Gastroesophageal sphincter (tissue), 4 donors: ENCODE data around the gene GRID2. TPM values are rescaled to one million over a fixed set of nuclear protein-coding genes. Genes with fewer than 3 reads are reported as not detected.

Experiments
- ATAC-seq: fragments of 150-250 bp; one replicate; pipeline ENCODE4 v1.9.1; 2016; ENCODE audit warnings: mild to moderate bottlenecking, moderate library complexity
- H3K27ac ChIP-seq, 4 donors: fragments of 200-600 bp; sonication (generic) in 3 of 4; 1 replicate in 3 of 4; 2 replicates in 1 of 4; pipeline ENCODE4 v1.5.1; 2016 to 2019
- H3K27me3 ChIP-seq: fragments of 200-600 bp; sonication (generic); one replicate; pipeline ENCODE4 v1.5.1; 2019
- H3K36me3 ChIP-seq, 2 donors: fragments of 200-600 bp; sonication (generic); one replicate each; pipeline ENCODE4 v1.5.1; 2019; ENCODE audit warnings: control low read depth in 1 of 2
- H3K4me1 ChIP-seq, 3 donors: fragments of 200-600 bp; sonication (generic); 1 replicate in 2 of 3; 2 replicates in 1 of 3; pipeline ENCODE4 v1.5.1; 2016 to 2019; ENCODE audit warnings: control low read depth in 2 of 3
- H3K4me3 ChIP-seq, 2 donors: fragments of 200-600 bp; sonication (generic); one replicate each; pipeline ENCODE4 v1.5.1; 2019; ENCODE audit warnings: mild to moderate bottlenecking in 1 of 2, moderate library complexity in 1 of 2
- H3K9me3 ChIP-seq, 3 donors: fragments of 200-600 bp; sonication (generic); one replicate each; pipeline ENCODE4 v1.5.1; 2017 to 2019; ENCODE audit warnings: control low read depth in 2 of 3
- CTCF ChIP-seq, 4 experiments: fragments of 200-600 bp in 2 of 4; fragments of 450-650 bp in 2 of 4; sonication (generic) in 1 of 4; IDR thresholded peaks; one replicate each; pipeline ENCODE4 v1.5.1; 2017 to 2019; ENCODE audit warnings: antibody characterized with exemption in 4 of 4, mild to moderate bottlenecking in 2 of 4, moderate library complexity in 2 of 4
- EP300 ChIP-seq: sonication (generic); formaldehyde crosslinking; IDR thresholded peaks from one replicate; pipeline ENCODE4 v1.6.1; 2017; ENCODE audit warnings: antibody characterized with exemption, mild to moderate bottlenecking
- POLR2A ChIP-seq, 2 donors: fragments of 450-650 bp; IDR thresholded peaks; one replicate each; pipeline ENCODE4 v1.6.1; 2017; ENCODE audit warnings: antibody characterized with exemption in 2 of 2, mild to moderate bottlenecking in 2 of 2, moderate library complexity in 1 of 2
- POLR2AphosphoS5 ChIP-seq: sonication (generic); formaldehyde crosslinking; IDR thresholded peaks from one replicate; pipeline ENCODE4 v1.6.1; 2017; ENCODE audit warnings: antibody characterized with exemption
- WGBS, 2 donors: methylation state at CpG; one replicate each; pipeline ENCODE4 v1.1.5; 2018; ENCODE audit warnings: low coverage in 1 of 2; 5-methylcytosine and 5-hydroxymethylcytosine counted together
- total RNA-seq, 4 donors: library from RNA; depleted of rRNA; stranded (reverse); fragments of >200 nt; gene quantifications; one replicate each; pipeline ENCODE4 v1.1.0, GENCODE V29; 2016

Gene GRID2
- total RNA-seq, 4 donors from 2014 or later: 0.81 TPM; not detected in 3

GRCh38 chr4:93688978-93689377, 1385.2 kb downstream of the GRID2 start:
- H3K36me3 ChIP-seq: no peaks in the 10 kb centered on the region
- H3K27me3 ChIP-seq: peaks cover 4% of the 10 kb centered on the region
- no peak for ATAC-seq
- no peak for TF ChIP-seq CTCF (IDR thresholded peaks at IDR 0.05)
- no peak for TF ChIP-seq POLR2AphosphoS5
- no peak for TF ChIP-seq POLR2A (IDR thresholded peaks at IDR 0.05)
- TF ChIP-seq EP300: no peak
- H3K9me3 ChIP-seq: no peaks in the 10 kb centered on the region
- 78 to 97% methylated on average over 4 of the region's 4 CpGs for WGBS, 2 donors
- H3K4me3 ChIP-seq: no peak overlapping the region
- H3K27ac ChIP-seq: no peak overlapping the region
- no peaks in the 10 kb centered on the region for H3K4me1 ChIP-seq

- Histone ChIP-seq H3K4me1 (no peaks in the 10 kb centered on the region), H3K27me3 (no peaks in the 10 kb centered on the region), H3K4me3 (no peak overlapping the region), H3K27ac (no peak overlapping the region), H3K9me3 (no peaks in the 10 kb centered on the region), H3K36me3 (no peaks in the 10 kb centered on the region)
- no peak for ATAC-seq
- TF ChIP-seq POLR2AphosphoS5: no peak
- TF ChIP-seq EP300: no peak
- no peak for TF ChIP-seq POLR2A (IDR thresholded peaks at IDR 0.05)
- TF ChIP-seq CTCF (IDR thresholded peaks at IDR 0.05): no peak
- 20 to 39% methylated on average over 3 of the region's 3 CpGs for WGBS, 2 donors
These were observed 1389.4 kb downstream of the GRID2 start for GRCh38 chr4:93693141-93693540.

DNA sequence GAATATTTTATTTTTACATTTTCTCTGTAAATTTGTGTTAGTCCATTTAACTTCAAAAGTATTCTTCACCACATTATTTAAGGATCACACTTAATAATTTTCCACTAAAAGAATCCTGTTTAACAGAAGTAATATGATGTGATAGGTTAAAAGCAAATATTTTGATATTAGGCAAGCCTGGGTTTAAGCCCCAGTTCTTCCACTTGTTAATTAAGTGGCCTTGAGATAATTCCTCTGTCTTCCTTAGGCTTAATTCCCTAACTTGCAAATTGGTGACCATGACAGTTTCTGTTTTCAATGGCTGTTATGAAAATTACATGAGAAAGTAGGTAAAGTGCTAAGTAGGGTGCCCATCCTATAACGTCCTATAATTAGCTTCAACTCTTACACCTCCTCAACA, 1394.9 kb downstream of the GRID2 start:
- 67 to 89% methylated on average over 1 of the region's 1 CpG for WGBS, 2 donors

GRCh38 chr4:93700571-93700970, 1396.8 kb downstream of the GRID2 start:
- Histone ChIP-seq H3K27ac (no peak overlapping the region), H3K27me3 (no peaks in the 10 kb centered on the region), H3K9me3 (no peaks in the 10 kb centered on the region), H3K36me3 (no peaks in the 10 kb centered on the region), H3K4me1 (no peaks in the 10 kb centered on the region), H3K4me3 (no peak overlapping the region)
- WGBS, 2 donors: 13% methylated on average over 1 of the region's 1 CpG; no CpG with 5 or more reads in 1 of the 2 donors
- TF ChIP-seq CTCF (IDR thresholded peaks at IDR 0.05) (no peak), EP300 (no peak), POLR2A (IDR thresholded peaks at IDR 0.05) (no peak)
- ATAC-seq: no peak

More for the DNA sequence above, 1394.9 kb downstream of the GRID2 start:
- TF ChIP-seq EP300 (no peak), POLR2A (IDR thresholded peaks at IDR 0.05) (no peak)
- Histone ChIP-seq H3K4me3 (no peak overlapping the region), H3K4me1 (no peaks in the 10 kb centered on the region), H3K36me3 (no peaks in the 10 kb centered on the region), H3K27ac (no peak overlapping the region), H3K9me3 (no peaks in the 10 kb centered on the region), H3K27me3 (no peaks in the 10 kb centered on the region)
- ATAC-seq: no peak

DNA sequence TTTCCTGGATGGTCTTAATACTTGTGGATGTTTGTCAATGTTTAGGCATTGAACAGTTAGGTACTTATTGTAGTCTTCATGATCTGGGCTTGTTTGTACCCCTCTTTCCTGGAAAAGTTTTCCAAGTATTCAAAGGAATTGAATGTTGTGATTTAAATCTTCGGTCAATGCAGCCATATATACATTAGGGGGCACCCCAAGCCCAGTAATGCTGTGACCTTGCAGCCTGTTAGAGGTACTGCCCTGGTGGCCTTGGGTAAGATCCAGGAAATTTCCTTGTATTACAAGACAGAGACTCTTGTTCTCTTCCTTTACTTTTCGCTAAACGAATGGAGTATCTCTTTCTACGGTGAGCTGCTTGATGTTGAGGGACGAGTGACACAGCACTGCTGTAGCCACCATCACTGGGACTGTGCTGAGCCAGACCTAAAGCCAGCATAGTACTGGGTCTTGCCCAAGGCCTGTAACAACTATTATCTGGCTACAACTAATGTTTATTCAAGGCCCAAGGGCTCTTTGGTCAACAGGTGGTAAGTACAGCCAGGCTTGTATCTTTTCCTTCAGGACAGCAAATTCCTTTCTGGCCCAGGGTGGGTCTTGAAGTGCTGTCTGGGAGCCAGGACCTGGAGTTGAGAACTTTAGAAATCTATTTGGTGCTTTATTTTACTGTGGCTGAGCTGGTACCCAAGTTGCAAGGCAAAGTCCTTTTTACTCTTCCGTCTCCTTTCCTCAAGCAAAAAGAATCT, 1406.5 kb downstream of the GRID2 start:
- ATAC-seq: no peak
- Histone ChIP-seq H3K36me3 (no peaks in the 10 kb centered on the region), H3K27me3 (no peaks in the 10 kb centered on the region), H3K27ac (no peak overlapping the region), H3K4me3 (no peak overlapping the region), H3K4me1 (no peaks in the 10 kb centered on the region), H3K9me3 (peaks cover 0 to 4% (median 0%) of the 10 kb centered on the region in 3 donors)
- TF ChIP-seq POLR2AphosphoS5 (no peak), POLR2A (IDR thresholded peaks at IDR 0.05) (no peak), EP300 (no peak), CTCF (IDR thresholded peaks at IDR 0.05) (no peak)
- WGBS, 2 donors: 82 to 83% methylated on average over 2 to 6 of the region's 6 CpGs
